CD4-positive, alpha-beta T cell (primary cell): ENCODE data around the gene MYO9B. TPM values are rescaled to one million over a fixed set of nuclear protein-coding genes. Genes with fewer than 3 reads are reported as not detected.

Experiments
- ATAC-seq: fragments of 200-7000 bp; cut with Tn5 transposase; one replicate; pipeline ENCODE4 v1.10.0; 2022; ENCODE audit warnings: mild to moderate bottlenecking; ENCODE audit not compliant: poor library complexity
- CTCF ChIA-PET: fragments of 350-600 bp; sonication (Branson Sonifier 250); formaldehyde crosslinking; loops from one replicate; lab custom pipeline; 2021; ENCODE audit warnings: antibody characterized with exemption, inconsistent platforms; lab: Charles Lee
- POLR2A ChIA-PET: fragments of 350-600 bp; sonication (Branson Sonifier 250); formaldehyde crosslinking; loops from one replicate; lab custom pipeline; 2021; ENCODE audit warnings: antibody characterized with exemption, inconsistent platforms; lab: Charles Lee
- DNase-seq, 14 experiments: peaks; one replicate each; pipeline ENCODE4 v3.0.0-alpha.2; 2013 to 2020; ENCODE audit warnings: mixed read lengths in 2 of 14
- H3K27ac ChIP-seq, 2 donors: one replicate each; pipeline versions ENCODE4 v1.5.1 to v1.7.0; 2013; ENCODE audit warnings: low read length in 2 of 2, low read depth in 1 of 2, mild to moderate bottlenecking in 1 of 2
- H3K27me3 ChIP-seq, 2 experiments: 1 replicate in 1 of 2; 2 replicates in 1 of 2; pipeline versions ENCODE4 v1.6.1 to v1.7.0; 2013; ENCODE audit warnings: low read length in 2 of 2, control low read depth in 1 of 2, mild to moderate bottlenecking in 1 of 2, moderate library complexity in 1 of 2; ENCODE audit not compliant: insufficient read depth in 2 of 2, control insufficient read depth in 1 of 2
- H3K36me3 ChIP-seq: one replicate; pipeline ENCODE4 v1.6.1; 2013; ENCODE audit warnings: low read length, control low read depth; ENCODE audit not compliant: insufficient read depth
- H3K4me1 ChIP-seq: one replicate; pipeline ENCODE4 v1.6.1; 2013; ENCODE audit warnings: low read length, control low read depth; ENCODE audit not compliant: insufficient read depth
- H3K4me3 ChIP-seq: one replicate; pipeline ENCODE4 v1.5.1; 2013; ENCODE audit warnings: mild to moderate bottlenecking, low read length, moderate library complexity
- H3K9me3 ChIP-seq, 2 experiments: 1 replicate in 1 of 2; 2 replicates in 1 of 2; pipeline versions ENCODE4 v1.6.1 to v1.7.0; 2013; ENCODE audit warnings: low read length in 2 of 2, mild to moderate bottlenecking in 2 of 2, control low read depth in 1 of 2, moderate library complexity in 1 of 2; ENCODE audit not compliant: control insufficient read depth in 1 of 2, insufficient read depth in 1 of 2
- H3K27ac Mint-ChIP-seq: one replicate; pipeline ENCODE4 v1.8.0; 2020; ENCODE audit warnings: mixed read lengths
- H3K27me3 Mint-ChIP-seq: one replicate; pipeline ENCODE4 v1.8.0; 2021; ENCODE audit warnings: mixed read lengths
- H3K36me3 Mint-ChIP-seq: one replicate; pipeline ENCODE4 v1.8.0; 2021; ENCODE audit warnings: low read depth, mixed read lengths
- H3K4me1 Mint-ChIP-seq: one replicate; pipeline ENCODE4 v1.8.0; 2021; ENCODE audit warnings: low read depth, mixed read lengths
- H3K4me3 Mint-ChIP-seq: one replicate; pipeline ENCODE4 v1.8.0; 2020; ENCODE audit warnings: mild to moderate bottlenecking, mixed read lengths
- H3K9me3 Mint-ChIP-seq: one replicate; pipeline ENCODE4 v1.8.0; 2020; ENCODE audit warnings: mixed read lengths
- intact Hi-C, 2 experiments: fragments of 100-400 bp; cut with DNase I in 1 of 2; cut with micrococcal nuclease in 1 of 2; formaldehyde crosslinking; loops; one replicate each; pipeline versions ENCODE4 v1.15.1 to v1.9.0; 2023 to 2025; cut with DNase I, micrococcal nuclease
- total RNA-seq, 174 experiments: library from RNA in 2 of 174; stranded (reverse) in 2 of 174; gene quantifications; one replicate each; pipeline ENCODE4 v1.2.3 and lab custom pipeline; 2021 to 2026
- TF ChIP-seq, protein P1 (sequence below): fragments of 200-600 bp; IDR thresholded peaks from one replicate; pipeline ENCODE4 v1.8.0; 2022; ENCODE audit warnings: antibody characterized with exemption, mild to moderate bottlenecking

The MYO9B gene
- total RNA-seq, 2 experiments from 2014 or later, result 176 to 184 TPM

DNA sequence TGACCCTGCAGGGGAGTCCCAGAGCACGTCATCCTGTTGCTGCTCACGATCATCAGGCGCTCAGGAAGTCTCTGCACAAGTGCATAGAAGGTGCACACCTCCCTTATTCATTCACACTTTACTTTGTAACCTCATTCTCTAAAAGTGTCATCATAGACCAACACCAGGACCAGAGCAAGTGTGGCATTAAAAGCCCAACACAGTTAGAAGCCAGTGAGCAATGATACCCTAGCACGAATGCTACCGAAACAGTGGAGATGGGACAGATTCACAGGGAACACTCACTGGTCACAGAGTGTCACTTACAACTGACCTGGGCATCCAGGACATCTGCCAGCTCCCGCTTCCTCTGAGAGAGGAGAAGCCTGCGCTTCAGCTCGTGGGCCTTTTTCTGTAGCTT, 17.3 kb upstream of the MYO9B start:
- ATAC-seq (no peak), DNase-seq (no peak)
- Histone ChIP-seq H3K4me1 (no peaks in the 10 kb centered on the region), H3K27me3 (no peaks in the 10 kb centered on the region), H3K36me3 (peaks cover 61% of the 10 kb centered on the region), H3K27ac (no peak overlapping the region), H3K9me3 (no peaks in the 10 kb centered on the region), H3K4me3 (no peak overlapping the region)
- TF ChIP-seq, protein P1, sequence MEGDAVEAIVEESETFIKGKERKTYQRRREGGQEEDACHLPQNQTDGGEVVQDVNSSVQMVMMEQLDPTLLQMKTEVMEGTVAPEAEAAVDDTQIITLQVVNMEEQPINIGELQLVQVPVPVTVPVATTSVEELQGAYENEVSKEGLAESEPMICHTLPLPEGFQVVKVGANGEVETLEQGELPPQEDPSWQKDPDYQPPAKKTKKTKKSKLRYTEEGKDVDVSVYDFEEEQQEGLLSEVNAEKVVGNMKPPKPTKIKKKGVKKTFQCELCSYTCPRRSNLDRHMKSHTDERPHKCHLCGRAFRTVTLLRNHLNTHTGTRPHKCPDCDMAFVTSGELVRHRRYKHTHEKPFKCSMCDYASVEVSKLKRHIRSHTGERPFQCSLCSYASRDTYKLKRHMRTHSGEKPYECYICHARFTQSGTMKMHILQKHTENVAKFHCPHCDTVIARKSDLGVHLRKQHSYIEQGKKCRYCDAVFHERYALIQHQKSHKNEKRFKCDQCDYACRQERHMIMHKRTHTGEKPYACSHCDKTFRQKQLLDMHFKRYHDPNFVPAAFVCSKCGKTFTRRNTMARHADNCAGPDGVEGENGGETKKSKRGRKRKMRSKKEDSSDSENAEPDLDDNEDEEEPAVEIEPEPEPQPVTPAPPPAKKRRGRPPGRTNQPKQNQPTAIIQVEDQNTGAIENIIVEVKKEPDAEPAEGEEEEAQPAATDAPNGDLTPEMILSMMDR, result no peak
- H3K9me3 Mint-ChIP-seq, result no peaks in the 10 kb centered on the region
- H3K4me1 Mint-ChIP-seq, result no peaks in the 10 kb centered on the region
- no peak overlapping the region for H3K4me3 Mint-ChIP-seq
- H3K27ac Mint-ChIP-seq, result no peak overlapping the region
- intact Hi-C loops, result no loop called here
- CTCF ChIA-PET, result no interaction called here
- POLR2A ChIA-PET, result no interaction called here
- H3K36me3 Mint-ChIP-seq, result peaks cover 73% of the 10 kb centered on the region
- no peaks in the 10 kb centered on the region for H3K27me3 Mint-ChIP-seq

DNA sequence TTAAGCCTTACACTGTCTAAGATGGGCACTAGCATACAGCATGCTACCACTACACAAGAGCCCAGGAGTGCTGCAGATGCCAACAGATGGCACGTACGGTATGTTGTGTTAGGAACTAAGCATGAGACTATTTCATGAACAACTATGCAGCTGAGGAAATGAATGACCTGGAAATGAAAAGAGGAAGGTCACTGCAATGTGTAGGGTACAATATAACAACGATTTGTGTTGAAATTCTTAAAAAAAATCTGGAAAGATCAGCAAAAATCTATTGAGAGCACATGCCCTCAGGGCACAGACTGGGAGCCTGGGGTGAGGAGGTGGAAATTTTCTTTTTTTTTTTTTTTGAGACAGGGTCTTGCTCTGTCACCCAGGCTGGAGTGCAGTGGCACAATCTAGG, 14.8 kb upstream of the MYO9B start:
- Mint-ChIP-seq H3K4me3 (no peak overlapping the region), H3K36me3 (peaks cover 69% of the 10 kb centered on the region), H3K27me3 (no peaks in the 10 kb centered on the region), H3K27ac (no peak overlapping the region), H3K9me3 (no peaks in the 10 kb centered on the region), H3K4me1 (peaks cover 20% of the 10 kb centered on the region)
- DNase-seq (no peak), ATAC-seq (no peak)
- H3K36me3 ChIP-seq, result peaks cover 45% of the 10 kb centered on the region
- TF ChIP-seq, protein P1, result no peak
- H3K4me1 ChIP-seq, result peaks cover 9% of the 10 kb centered on the region
- H3K27me3 ChIP-seq, result no peaks in the 10 kb centered on the region
- H3K9me3 ChIP-seq, result no peaks in the 10 kb centered on the region
- CTCF ChIA-PET, result no interaction called here
- POLR2A ChIA-PET, result no interaction called here
- intact Hi-C loops, result loop anchor here in 1 of 2 experiments (10.0 kb wide), 1 partner anchor 324 kb away; no protein-coding TSS in a partner anchor
- no peak overlapping the region for H3K27ac ChIP-seq
- no peak overlapping the region for H3K4me3 ChIP-seq

DNA sequence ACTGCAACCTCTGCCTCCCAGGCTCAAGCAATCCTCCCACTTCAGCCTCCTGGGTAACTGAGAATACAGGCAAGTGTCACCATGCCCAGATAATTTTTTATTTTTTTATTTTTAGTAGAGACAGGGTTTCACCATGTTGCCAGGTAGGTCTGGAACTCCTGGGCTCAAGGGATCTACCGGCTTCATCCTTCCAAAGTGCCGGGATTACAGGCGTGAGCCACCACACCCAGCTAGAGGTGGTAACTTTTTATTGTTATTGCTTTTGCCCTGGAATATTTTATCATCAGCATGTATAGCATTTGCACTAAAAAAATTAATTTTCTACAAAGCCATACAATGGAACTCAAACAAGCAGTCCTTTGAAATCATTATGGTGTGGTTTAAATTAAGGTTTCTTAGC, 14.4 kb upstream of the MYO9B start:
- DNase-seq (no peak), ATAC-seq (no peak)
- TF ChIP-seq, protein P1, result no peak
- Histone ChIP-seq H3K27ac (no peak overlapping the region), H3K9me3 (no peaks in the 10 kb centered on the region), H3K4me1 (peaks cover 12% of the 10 kb centered on the region), H3K36me3 (peaks cover 45% of the 10 kb centered on the region), H3K27me3 (no peaks in the 10 kb centered on the region), H3K4me3 (no peak overlapping the region)
- Mint-ChIP-seq H3K9me3 (no peaks in the 10 kb centered on the region), H3K27ac (no peak overlapping the region), H3K4me3 (no peak overlapping the region), H3K27me3 (no peaks in the 10 kb centered on the region), H3K4me1 (peaks cover 20% of the 10 kb centered on the region), H3K36me3 (peaks cover 65% of the 10 kb centered on the region)
- intact Hi-C loops, result loop anchor here in 1 of 2 experiments (10.0 kb wide), 1 partner anchor 324 kb away; no protein-coding TSS in a partner anchor
- ChIA-PET POLR2A (no interaction called here), CTCF (no interaction called here)
